Gastroesophageal sphincter (tissue), 3 donors: ENCODE measurements around the gene LRP1B.

Experiments
- EP300 ChIP-seq: sonication (generic); formaldehyde crosslinking; IDR thresholded peaks from one replicate; pipeline ENCODE4 v1.6.1; 2017; ENCODE audit warnings: antibody characterized with exemption, mild to moderate bottlenecking
- POLR2A ChIP-seq, 2 donors: fragments of 450-650 bp; IDR thresholded peaks; one replicate each; pipeline ENCODE4 v1.6.1; 2017; ENCODE audit warnings: antibody characterized with exemption in 2 of 2, mild to moderate bottlenecking in 2 of 2, moderate library complexity in 1 of 2
- POLR2AphosphoS5 ChIP-seq: sonication (generic); formaldehyde crosslinking; IDR thresholded peaks from one replicate; pipeline ENCODE4 v1.6.1; 2017; ENCODE audit warnings: antibody characterized with exemption
- TF ChIP-seq, protein P1 (sequence below), 4 experiments: fragments of 200-600 bp in 2 of 4; fragments of 450-650 bp in 2 of 4; sonication (generic) in 1 of 4; IDR thresholded peaks; one replicate each; pipeline ENCODE4 v1.5.1; 2017 to 2019; ENCODE audit warnings: antibody characterized with exemption in 4 of 4, mild to moderate bottlenecking in 2 of 4, moderate library complexity in 2 of 4

DNA sequence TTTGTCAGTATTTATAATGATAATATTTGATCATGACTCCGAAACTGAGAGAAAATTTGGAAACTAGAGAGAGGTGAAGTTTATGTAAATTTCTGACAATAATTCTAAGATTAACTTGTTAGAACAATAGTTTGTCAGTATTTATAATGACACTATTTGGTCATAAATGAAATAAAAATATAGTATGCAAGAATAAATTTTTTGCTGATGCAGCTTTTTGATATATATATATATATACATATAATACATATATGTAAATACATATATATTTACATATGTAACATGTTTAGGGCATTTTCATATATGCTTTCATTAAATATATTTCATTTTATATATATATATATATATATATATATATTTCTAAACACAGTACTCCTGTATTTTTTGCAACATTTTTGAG is 1158.1 kb downstream of the LRP1B start:
- TF ChIP-seq, protein P1, sequence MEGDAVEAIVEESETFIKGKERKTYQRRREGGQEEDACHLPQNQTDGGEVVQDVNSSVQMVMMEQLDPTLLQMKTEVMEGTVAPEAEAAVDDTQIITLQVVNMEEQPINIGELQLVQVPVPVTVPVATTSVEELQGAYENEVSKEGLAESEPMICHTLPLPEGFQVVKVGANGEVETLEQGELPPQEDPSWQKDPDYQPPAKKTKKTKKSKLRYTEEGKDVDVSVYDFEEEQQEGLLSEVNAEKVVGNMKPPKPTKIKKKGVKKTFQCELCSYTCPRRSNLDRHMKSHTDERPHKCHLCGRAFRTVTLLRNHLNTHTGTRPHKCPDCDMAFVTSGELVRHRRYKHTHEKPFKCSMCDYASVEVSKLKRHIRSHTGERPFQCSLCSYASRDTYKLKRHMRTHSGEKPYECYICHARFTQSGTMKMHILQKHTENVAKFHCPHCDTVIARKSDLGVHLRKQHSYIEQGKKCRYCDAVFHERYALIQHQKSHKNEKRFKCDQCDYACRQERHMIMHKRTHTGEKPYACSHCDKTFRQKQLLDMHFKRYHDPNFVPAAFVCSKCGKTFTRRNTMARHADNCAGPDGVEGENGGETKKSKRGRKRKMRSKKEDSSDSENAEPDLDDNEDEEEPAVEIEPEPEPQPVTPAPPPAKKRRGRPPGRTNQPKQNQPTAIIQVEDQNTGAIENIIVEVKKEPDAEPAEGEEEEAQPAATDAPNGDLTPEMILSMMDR (IDR thresholded peaks at IDR 0.05): no peak
- no peak for TF ChIP-seq POLR2A (IDR thresholded peaks at IDR 0.05)
- no peak for TF ChIP-seq POLR2AphosphoS5
- no peak for TF ChIP-seq EP300
